NCI-H748 (cell line): ENCODE measurements around the gene DDX10.
"Not testable (repeated sequence)": the region's sequence is repeated elsewhere in the genome, so short reads cannot be mapped to it uniquely, and the experiment has no call there.

ENCODE experiments used
- DNase-seq: peaks from one replicate; lab custom pipeline; 2025; ENCODE audit not compliant: unreplicated experiment; lab: John Stamatoyannopoulos, UW

Gene DDX10

DNA sequence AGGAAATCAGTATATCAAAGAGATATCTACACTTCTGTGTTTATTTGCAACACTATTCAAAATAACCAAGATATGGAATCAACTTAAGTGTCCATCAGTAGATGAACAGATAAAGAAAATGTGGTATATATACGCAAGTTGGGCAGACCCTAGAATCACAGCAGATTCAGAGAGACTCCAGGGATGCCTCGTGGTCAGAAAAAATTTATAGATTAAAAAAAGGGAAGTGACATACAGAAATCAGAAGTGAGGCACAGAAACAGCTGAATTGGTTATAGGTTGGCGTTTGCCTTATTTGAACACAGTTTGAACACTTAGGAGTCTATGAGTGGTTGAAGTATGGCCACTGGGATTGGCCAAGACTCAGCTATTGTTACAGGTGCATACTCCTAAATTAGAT is 10.8 kb upstream of the DDX10 start:
- DNase-seq, result not testable (repeated sequence)

DNA sequence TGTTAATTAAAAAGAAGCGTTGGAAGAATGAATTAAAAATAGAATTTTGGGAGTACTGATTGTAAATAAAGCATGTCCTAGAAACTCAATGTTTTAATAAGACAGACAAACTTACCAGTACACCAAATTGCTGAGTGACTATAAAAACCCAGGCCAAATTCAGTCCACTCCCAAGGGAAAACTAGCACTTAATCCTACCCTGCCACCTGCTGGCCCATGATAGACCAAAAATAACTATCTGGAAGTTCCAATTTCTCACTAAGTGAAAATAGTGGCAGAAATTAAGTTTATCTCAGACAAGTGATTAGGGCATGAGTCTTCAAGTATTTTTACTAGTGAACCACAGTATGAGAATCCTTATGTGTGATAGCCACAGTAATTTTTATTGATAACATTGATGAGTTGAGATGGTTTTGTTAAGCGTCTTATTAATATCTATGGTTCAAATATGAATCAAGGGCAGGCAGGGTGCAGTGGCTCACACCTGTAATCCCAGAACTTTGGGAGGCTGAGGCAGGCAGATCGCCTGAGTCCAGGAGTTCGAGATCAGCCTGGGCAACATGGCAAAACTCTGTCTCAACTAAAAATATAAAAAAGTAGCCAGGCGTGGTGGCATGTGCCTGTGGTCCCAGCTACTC is 9.8 kb upstream of the DDX10 start:
- DNase-seq, result peak; percentile 29

DNA sequence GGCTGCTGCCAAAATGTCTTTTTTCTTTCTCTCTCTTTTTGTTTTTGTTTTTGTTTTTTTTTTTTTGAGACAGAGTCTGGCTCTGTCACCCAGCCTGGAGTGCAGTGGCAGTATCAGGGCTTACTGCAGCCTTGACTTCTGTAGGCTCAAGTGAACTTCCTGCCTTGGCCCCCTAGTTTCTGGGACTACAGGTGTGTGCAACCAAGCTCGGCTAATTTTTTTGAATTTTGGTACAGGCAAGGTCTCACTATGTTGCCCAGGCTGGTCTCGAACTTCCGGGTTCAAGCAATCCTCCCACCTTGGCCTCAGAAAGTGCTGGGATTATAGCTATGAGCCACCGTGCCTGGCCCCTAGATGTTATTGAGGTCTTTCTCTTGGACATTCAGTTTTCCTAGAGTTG is 2.2 kb upstream of the DDX10 start:
- no peak for DNase-seq

DNA sequence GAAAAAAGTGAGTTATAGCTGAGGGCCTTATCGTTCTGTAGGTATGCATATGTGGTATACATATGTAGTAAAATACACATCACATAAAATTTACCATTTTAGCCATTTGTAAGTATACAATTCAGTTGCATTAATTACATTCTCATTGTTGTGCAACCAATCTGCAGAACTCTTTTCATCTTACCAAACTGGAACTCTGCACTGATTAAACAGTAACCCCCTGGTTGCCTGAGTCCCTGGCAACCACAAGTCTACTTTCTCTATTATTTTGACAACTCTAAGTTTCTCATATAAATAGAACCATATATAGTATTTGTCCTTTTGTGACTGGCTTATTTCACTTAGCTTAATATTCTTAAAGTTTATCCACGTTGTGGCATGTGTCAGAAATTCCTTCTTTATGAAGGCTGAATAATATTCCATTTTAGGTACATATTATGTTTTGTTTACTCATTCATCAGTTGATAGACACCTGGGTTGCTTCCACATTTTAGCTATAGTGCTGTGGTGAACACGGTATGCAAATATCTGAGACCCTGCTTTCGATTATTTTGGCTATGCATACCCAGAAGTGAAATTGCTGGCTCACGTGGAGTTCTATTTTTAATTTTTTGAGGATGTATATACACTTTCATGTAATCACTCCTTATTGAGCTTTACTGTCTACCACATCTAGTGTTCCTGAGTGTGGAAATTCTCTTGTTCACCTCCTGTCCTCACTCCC is 1.6 kb upstream of the DDX10 start:
- no peak for DNase-seq

DNA sequence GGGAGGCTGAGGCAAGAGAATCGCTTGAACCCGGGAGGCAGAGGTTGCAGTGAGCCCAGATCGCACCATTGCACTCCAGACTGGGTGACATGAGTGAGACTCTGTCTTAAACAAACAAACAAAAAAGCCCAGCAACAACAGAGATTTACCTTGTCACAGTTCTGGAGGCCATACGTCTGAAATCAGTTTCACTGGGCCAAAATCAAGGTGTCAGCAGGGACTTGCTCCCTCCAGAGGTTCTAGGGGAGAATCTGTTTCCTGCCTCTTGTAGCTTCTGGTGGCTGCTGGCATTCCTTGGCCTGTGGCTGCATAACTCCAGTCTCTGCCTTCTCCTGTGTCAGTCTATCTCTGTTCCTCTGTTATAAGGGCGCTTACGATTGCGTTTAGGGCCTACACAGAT is 1.5 kb downstream of the DDX10 start:
- DNase-seq, result no peak

DNA sequence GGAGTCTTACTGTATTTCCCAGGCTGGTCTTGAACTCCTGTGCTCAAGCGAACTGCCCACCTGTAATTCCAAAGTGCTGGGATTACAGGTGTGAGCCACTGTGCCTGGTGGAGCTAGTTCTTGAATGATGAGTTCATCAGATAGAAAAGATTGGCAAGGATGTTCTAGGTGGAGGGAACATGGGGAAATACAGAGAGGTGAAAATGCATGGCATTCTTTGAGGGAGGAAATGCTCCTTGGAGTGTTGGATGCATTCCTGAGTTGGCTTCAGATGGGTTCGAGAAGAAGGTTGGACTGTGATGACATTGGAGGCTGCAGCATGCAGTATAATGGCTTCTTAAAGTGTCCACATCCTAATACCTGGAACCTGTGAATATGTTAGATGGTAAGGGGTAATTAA is 4.4 kb downstream of the DDX10 start:
- DNase-seq, result no peak

DNA sequence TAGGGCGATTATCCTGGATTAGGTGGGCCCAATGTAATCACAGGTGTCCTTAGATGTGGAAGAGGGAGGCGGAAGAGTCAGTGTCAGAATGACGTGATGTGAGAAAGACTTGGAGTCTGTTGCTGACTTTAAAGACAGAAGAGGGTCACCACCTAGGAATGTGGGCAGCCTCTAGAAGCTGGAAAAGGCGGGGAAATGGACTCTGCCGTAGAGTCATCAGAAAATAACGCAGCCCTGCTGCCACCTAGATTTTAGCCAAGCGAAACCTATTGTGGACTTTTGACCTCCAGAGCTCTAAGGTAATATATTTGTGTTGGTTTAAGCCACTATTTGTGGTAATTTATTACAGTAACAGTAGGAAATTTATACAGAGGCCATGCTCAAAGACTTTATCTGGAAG is 4.8 kb downstream of the DDX10 start:
- no peak for DNase-seq

DNA sequence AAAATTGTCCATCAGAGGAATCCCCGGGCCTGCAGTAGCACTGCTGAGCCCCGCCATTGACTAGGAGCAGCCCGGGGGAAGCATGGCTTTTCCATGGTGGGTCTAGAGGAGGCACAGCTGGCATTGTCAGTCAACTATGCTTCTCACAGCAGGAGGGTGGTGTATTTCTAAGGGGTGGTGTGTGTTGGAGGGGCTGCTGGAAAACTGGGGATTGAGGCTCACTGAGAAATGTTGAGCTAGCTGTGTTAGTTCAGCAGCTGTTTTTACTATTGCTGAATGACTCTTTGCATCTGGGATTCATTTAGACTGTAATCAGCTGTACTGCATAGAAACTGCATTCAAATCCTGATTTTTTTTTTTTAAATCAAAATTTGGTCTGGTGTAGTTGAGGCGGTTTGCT is 5.6 kb downstream of the DDX10 start:
- DNase-seq, result no peak

DNA sequence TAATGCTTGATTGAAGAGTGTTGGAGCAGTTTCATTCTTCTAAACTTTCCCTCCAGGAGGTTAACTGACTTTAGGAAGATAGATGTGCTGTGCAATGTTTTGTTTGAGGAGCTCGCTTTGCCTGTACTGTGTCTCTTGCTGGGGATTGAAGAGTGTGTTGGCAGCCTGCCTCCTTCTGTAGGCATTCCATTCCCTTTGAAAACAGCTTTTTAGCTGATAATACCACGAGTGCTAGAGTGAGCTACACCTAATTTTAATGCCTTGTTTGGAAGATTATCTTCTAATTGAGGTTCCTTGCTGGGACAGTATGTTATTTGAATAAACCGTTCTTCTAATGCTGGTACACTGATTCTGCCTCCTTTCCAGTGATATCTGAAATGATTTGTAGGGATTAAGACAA is 7.2 kb downstream of the DDX10 start:
- DNase-seq, result peak; percentile 47

DNA sequence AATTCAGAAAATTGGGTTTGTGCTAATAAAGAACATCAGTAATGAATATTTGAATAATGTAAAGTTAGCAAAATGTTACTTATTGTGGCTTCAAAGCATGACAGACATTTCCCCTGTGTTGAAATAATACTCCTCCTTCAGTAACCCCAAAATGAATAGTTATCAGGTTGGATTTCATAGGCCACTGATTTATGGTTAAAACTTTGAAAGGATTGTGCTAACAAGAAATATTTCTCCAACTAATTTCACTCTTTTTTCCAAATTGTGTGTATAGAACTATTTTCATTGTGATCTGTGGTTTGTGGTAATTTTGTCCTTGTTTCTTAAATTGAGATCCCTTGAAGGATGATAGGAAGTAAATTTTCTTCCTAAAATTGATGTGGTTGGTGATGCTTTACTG is 7.9 kb downstream of the DDX10 start:
- DNase-seq, result no peak

DNA sequence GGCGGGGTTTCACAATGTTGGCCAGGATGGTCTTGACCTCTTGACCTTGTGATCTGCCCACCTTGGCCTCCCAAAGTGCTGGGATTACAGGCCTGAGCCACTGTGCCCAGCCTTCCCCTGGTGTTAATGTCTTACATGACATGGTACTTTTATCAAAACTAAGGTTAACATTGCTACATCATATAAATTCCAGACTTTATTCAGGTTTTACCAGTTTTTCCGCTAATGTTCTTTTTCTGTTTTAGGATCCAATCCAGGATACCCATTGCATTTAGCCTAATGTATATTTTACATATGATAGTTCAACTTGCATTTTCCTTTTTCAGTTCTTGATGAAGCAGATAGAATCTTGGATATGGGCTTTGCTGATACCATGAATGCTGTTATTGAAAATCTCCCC is 14.2 kb downstream of the DDX10 start:
- DNase-seq, result no peak

DNA sequence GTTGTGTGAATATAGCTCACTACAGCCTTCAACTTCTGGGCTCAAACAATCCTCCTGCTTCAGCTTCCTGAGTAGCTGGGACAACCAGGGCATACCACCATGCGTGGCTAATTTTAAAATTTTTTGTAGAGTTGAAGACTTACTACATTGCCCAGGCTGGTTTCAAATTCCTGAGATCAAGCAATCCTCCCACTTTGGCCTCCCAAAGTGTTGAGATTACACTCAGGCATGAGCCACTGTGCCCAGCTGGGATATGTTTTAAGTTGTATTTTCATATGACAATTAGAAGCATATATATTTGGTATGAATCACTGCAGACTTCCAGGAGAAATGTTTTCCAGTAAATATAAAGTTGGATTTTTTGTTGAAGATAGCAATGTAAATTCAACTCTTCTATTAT is 15.4 kb downstream of the DDX10 start:
- DNase-seq, result no peak

DNA sequence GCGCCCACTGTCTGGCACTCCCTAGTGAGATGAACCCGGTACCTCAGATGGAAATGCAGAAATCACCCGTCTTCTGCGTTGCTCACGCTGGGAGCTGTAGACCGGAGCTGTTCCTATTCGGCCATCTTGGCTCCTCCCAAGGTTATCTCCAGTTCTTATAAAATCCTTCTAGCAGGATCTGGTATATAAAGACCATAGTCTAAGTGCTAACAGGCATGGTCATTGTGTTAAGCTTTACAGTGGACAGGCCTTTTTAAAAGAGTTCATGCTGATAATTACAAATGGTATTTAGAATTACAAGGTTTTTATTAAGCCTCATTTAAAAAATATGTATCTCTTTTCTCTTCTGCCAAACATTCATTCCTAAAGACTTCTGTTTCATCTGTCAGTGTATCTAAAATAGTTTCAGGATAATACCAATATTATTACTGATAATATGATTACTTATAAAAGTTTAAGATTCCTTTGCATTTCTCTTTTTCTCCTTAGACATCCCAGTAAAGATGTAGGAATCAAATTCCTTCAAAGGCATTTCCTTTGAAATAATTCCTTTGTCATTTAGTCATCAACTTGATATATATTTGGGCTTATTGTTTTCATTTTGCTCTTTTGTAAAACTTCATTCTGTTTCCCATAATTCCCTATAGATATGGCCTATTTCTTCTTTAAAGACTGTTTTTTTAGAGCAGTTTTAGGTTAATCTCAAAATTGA is 20.7 kb downstream of the DDX10 start:
- DNase-seq, result no peak

DNA sequence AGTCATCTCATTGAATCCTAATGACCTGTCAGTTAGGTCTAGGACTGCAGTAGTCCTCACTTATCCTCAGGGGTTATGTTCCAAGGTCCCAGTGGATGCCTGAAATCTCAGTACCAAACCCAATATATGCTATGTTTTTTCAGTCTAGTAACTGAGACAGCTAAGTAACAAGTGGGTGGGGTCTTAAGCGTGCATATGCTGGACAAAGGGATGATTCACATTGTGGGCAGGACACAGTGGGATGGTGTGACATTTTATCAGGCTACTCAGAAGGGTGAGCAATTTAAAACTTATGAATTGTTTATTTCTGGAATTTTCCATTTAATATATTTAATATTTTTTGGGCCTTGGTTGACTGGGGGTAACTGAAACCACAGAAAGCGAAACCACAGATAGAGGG is 29.0 kb downstream of the DDX10 start:
- no peak for DNase-seq

DNA sequence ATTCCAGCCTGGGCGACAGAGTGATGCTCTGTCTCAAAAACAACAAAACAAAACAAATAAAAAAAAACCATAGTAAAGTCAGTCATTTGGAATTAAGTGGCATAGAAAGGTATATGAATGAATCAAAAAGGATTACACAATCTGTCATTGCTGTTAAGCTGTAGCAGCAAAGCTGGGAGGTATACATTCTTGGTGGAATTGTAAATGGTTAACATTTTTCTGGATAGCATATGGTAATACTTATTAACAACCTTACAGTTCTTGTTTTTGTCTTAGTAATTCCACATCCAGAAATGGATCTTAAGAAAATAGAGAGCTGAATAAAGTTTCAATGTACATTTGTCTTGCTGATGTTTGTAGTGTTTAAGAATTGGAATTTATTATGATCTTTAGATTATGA is 30.0 kb downstream of the DDX10 start:
- DNase-seq, result no peak

DNA sequence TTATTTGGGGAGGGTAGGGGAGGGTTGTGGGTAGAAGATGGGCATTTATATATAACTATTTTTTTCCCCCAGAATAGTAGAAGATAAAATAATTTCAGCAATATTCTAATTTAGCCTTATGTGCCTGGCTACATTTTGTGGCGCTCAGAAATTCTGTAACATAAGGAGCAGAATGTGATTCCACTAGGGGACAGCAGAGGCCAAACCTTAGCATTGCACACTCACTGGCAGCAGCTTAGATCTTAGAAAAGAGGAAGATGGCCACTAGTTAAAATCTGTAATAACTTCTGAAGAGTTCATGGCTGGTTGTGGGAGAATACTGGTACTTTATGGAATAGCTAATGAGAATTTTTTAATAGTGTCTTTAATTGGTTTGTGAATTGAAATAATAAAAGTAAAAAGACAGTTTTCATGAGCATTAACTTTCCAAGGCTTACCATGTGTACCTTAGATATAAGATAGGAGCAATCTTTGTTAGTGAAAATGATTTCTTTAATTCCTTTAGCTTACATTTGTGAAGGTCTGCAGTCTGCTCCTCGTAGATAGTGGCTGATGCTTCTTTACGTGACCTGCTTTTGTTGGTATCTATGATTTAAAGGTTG is 33.1 kb downstream of the DDX10 start:
- peak; percentile 46 for DNase-seq

DNA sequence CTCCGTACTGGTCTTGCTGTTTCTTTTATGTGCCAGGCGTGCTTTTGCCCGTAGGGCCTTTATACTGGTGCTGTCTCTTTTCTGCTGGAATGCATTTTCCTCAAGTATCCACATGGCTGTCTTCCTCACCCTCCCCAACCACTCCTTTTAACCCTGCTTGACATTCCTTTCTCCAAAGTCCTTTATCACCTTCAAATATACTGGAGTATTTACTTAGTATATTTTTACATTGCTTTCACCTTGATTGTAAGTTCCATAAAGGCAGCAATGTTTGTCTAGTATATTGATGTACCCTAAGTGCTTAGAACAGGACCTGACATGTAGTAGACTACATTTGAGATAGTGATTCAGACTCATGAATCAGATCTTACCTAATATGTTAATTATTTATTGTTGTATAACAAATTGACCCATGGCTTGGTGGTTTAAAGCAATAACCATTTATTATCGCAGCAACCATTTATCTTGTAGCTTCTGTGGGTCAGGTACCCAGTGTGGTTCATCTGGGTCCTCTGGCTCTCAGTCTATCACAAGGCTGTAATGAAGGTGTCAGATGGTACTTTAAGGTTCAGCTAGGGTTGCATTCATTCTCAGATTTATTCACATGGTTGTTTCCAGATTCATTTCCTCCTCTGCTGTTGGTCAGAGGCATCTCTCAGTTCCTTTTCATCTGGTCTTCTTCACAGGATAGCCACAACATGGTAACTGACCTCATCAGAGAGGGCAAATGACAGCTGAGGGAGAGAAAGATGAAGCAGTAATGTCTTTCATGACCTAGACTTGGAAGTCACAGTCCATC is 34.2 kb downstream of the DDX10 start:
- DNase-seq, result no peak

DNA sequence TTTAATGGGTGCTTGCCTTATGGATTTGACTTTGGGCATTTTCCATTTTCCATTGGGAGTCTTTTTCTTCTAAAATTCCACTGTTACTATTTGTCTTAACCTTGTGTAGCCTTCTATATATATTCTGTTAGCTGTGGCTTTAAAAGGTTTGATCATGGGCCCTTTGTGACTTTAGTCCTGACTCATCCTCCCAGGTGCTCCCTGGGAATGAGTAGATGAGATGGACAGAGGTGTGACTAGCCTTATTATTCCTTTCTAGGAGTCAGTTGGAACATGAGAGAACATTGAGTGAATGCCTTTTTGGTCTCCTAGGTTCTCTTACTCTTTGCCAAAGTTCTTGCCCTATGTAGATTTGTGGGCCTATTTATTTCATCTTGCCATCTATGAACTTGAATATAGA is 39.0 kb downstream of the DDX10 start:
- no peak for DNase-seq

DNA sequence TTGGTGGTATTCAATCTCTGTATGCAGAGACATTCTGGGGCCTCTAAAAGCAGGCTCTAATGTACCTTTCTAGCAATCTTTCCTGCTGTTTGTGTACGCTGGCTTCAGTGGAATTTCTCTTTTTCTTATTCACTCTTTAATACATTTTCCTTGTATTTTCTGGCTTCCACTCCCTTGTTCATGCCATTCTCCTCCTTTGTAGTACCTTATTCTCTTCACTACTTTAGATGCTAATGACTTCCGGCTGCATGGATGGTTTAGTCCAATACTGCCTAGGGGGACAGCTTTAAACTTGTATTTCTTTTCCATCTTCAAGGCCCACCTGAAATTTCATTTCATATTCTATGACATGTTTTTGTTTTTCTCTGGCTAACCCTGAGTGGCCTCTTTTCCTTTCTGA is 40.2 kb downstream of the DDX10 start:
- no peak for DNase-seq

DNA sequence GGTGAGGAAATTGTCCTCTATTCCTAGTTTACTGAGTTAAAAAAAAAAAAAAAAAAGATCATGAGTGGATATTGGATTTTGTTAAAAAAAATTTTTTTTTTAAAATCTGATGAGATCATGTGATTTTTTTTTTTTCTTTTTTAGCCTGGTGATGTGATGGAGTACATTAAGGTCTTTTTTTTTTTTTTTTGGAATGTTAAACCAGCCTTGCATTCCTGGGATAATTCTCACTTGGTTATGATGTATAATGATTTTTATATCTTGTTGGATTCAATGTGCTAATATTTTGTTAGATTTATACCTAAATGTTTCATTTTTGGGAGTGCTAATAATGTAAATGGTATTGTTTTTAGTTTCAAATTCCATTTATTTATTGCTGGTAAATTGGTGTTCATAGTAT is 43.3 kb downstream of the DDX10 start:
- DNase-seq, result no peak

DNA sequence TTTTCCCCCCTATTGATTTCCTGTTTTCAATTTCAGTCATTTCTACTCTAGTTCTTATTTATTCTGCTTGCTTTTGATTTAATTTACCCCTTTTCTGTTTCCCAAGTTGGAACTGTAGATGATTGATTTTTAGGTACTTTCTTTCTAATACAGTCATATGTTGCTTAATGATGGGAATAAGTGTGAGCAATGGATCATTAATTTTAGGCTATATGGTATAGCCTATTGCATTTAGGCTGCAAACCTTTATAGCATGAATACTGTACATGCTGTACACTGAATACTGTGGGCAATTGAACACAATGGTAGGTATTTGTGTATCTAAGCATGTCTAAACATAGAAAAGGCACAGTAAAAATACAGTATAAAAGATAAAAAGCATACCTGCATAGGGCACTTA is 44.9 kb downstream of the DDX10 start:
- no peak for DNase-seq
